Karpas-422 (cell line): ENCODE results near the gene RUNX1. TPM values are rescaled to one million over a fixed set of nuclear protein-coding genes. Genes with fewer than 3 reads are reported as not detected.

Experiments
- DNase-seq: peaks from one replicate; pipeline ENCODE4 v3.0.0-alpha.2; 2015
- H2AFZ ChIP-seq: fragments of 200-600 bp; sonication (generic); 2 replicates; pipeline ENCODE4 v1.6.1; 2014; ENCODE audit warnings: antibody characterized with exemption, low read length, mixed read lengths
- H3K27ac ChIP-seq: fragments of 200-600 bp; sonication (generic); 2 replicates; pipeline ENCODE4 v1.5.1; 2014; ENCODE audit warnings: mild to moderate bottlenecking, low read length, moderate library complexity
- H3K27me3 ChIP-seq: fragments of 200-600 bp; sonication (generic); 2 replicates; pipeline ENCODE4 v1.6.1; 2014; ENCODE audit warnings: low read length, mixed read lengths
- H3K36me3 ChIP-seq: fragments of 200-600 bp; sonication (generic); 2 replicates; pipeline ENCODE4 v1.6.1; 2014; ENCODE audit warnings: low read length, mixed read lengths; ENCODE audit not compliant: insufficient read depth
- H3K4me1 ChIP-seq: fragments of 200-600 bp; sonication (generic); 2 replicates; pipeline ENCODE4 v1.6.1; 2014; ENCODE audit warnings: mild to moderate bottlenecking, low read length, mixed read lengths
- H3K4me2 ChIP-seq: fragments of 200-600 bp; sonication (generic); 2 replicates; pipeline ENCODE4 v1.6.1; 2014; ENCODE audit warnings: low read length, low read depth, mild to moderate bottlenecking; ENCODE audit not compliant: poor library complexity, severe bottlenecking
- H3K4me3 ChIP-seq: fragments of 200-600 bp; sonication (generic); 2 replicates; pipeline ENCODE4 v1.5.1; 2014; ENCODE audit warnings: mild to moderate bottlenecking, antibody characterized with exemption, low read length, mixed read lengths
- H3K79me2 ChIP-seq: fragments of 200-600 bp; sonication (generic); 2 replicates; pipeline ENCODE4 v1.6.1; 2014; ENCODE audit warnings: mild to moderate bottlenecking, low read length, mixed read lengths
- H3K9ac ChIP-seq: fragments of 200-600 bp; sonication (generic); 2 replicates; pipeline ENCODE4 v1.6.0; 2014; ENCODE audit warnings: low read length
- H3K9me2 ChIP-seq: fragments of 200-600 bp; sonication (generic), shearing (Covaris generic); replicated peaks from 2 replicates; pipeline ENCODE4 v1.6.0; 2014; ENCODE audit warnings: mild to moderate bottlenecking, low read length, moderate library complexity; ENCODE audit not compliant: insufficient read depth
- H3K9me3 ChIP-seq: fragments of 300-700, 200-600 bp; sonication (generic); 2 replicates; pipeline ENCODE4 v1.6.1; 2014; ENCODE audit warnings: low read length, mixed read lengths
- H4K20me1 ChIP-seq: fragments of 200-600 bp; sonication (generic); 2 replicates; pipeline ENCODE4 v1.6.1; 2014; ENCODE audit warnings: mild to moderate bottlenecking, antibody characterized with exemption, low read length, low read depth; ENCODE audit not compliant: insufficient read depth
- total RNA-seq: library from RNA; depleted of rRNA; stranded (reverse); fragments of >200 nt; shearing (Covaris generic); gene quantifications from 2 replicates; pipeline ENCODE4 v1.2.3, GENCODE V29; 2014; ENCODE audit warnings: low replicate concordance

Gene RUNX1
- total RNA-seq, 1 experiment from 2014 or later, result 20.5 TPM

GRCh38 chr21:34797921-34798535 is 251.1 kb downstream of the RUNX1 start:
- Histone ChIP-seq H3K9me3 (no peaks in the 10 kb centered on the region), H3K4me3 (no peak overlapping the region), H3K4me1 (no peaks in the 10 kb centered on the region), H3K36me3 (peaks cover 4% of the 10 kb centered on the region; the same call in 1 of the 2 replicates), H3K4me2 (no peak overlapping the region), H4K20me1 (no peaks in the 10 kb centered on the region), H3K9me2 (no peaks in the 10 kb centered on the region), H3K27me3 (no peaks in the 10 kb centered on the region), H2AFZ (no peak overlapping the region), H3K27ac (no peak overlapping the region), H3K9ac (no peak overlapping the region), H3K79me2 (no peaks in the 10 kb centered on the region)
- no peak for DNase-seq

- H3K9me2 ChIP-seq, result no peaks in the 10 kb centered on the region
- H3K4me1 ChIP-seq, result no peaks in the 10 kb centered on the region
- H3K27ac ChIP-seq, result no peak overlapping the region
- no peak for DNase-seq
- H3K36me3 ChIP-seq, result peaks cover 4% of the 10 kb centered on the region; the same call in 1 of the 2 replicates
- H3K9ac ChIP-seq, result no peak overlapping the region
- H3K27me3 ChIP-seq, result no peaks in the 10 kb centered on the region
- H3K4me3 ChIP-seq, result no peak overlapping the region
- H3K79me2 ChIP-seq, result no peaks in the 10 kb centered on the region
- H4K20me1 ChIP-seq, result no peaks in the 10 kb centered on the region
- no peaks in the 10 kb centered on the region for H3K9me3 ChIP-seq
- no peak overlapping the region for H2AFZ ChIP-seq
- H3K4me2 ChIP-seq, result no peak overlapping the region
These were observed 251.9 kb downstream of the RUNX1 start for GRCh38 chr21:34797201-34797525.

GRCh38 chr21:34796518-34797200 is 252.4 kb downstream of the RUNX1 start:
- H3K79me2 ChIP-seq, result no peaks in the 10 kb centered on the region
- no peak overlapping the region for H3K27ac ChIP-seq
- H3K36me3 ChIP-seq, result peaks cover 4% of the 10 kb centered on the region; the same call in 1 of the 2 replicates
- H4K20me1 ChIP-seq, result no peaks in the 10 kb centered on the region
- no peak overlapping the region for H3K4me3 ChIP-seq
- H3K9ac ChIP-seq, result no peak overlapping the region
- H3K4me1 ChIP-seq, result no peaks in the 10 kb centered on the region
- H3K27me3 ChIP-seq, result no peaks in the 10 kb centered on the region
- no peaks in the 10 kb centered on the region for H3K9me2 ChIP-seq
- no peak for DNase-seq
- no peak overlapping the region for H3K4me2 ChIP-seq
- H3K9me3 ChIP-seq, result no peaks in the 10 kb centered on the region
- H2AFZ ChIP-seq, result no peak overlapping the region

- Histone ChIP-seq H3K4me2 (no peak overlapping the region), H3K9me3 (no peaks in the 10 kb centered on the region), H2AFZ (no peak overlapping the region), H3K79me2 (no peaks in the 10 kb centered on the region), H3K9me2 (no peaks in the 10 kb centered on the region), H3K27ac (no peak overlapping the region), H3K4me3 (no peak overlapping the region), H4K20me1 (no peaks in the 10 kb centered on the region), H3K9ac (no peak overlapping the region), H3K4me1 (no peaks in the 10 kb centered on the region), H3K36me3 (peaks cover 4% of the 10 kb centered on the region; the same call in 1 of the 2 replicates), H3K27me3 (no peaks in the 10 kb centered on the region)
- no peak for DNase-seq
These were observed 253.4 kb downstream of the RUNX1 start for GRCh38 chr21:34795548-34796180.

DNA sequence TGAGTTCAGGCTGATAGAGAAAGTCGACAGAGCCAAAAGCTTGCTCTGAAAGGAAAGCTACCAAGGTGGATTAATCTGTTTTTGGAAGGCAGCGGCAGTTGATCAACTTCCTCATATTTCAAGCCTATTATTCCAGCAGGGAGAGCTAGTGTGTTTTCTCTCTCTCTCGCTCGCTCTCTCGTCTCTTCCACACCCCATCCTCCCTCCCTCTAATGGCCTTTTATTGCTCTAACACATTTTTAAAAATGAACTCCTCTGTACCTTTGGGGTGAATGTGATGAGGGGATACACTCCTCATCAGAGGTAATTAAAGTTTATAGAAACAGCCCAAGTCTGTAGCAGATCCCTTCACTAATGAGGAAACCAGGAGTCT is 253.9 kb downstream of the RUNX1 start:
- H3K4me3 ChIP-seq, result no peak overlapping the region
- H2AFZ ChIP-seq, result no peak overlapping the region
- no peak overlapping the region for H3K9ac ChIP-seq
- H3K9me2 ChIP-seq, result no peaks in the 10 kb centered on the region
- H3K9me3 ChIP-seq, result no peaks in the 10 kb centered on the region
- DNase-seq, result no peak
- H3K4me1 ChIP-seq, result no peaks in the 10 kb centered on the region
- peaks cover 4% of the 10 kb centered on the region; the same call in 1 of the 2 replicates for H3K36me3 ChIP-seq
- H3K4me2 ChIP-seq, result no peak overlapping the region
- no peaks in the 10 kb centered on the region for H3K27me3 ChIP-seq
- no peaks in the 10 kb centered on the region for H4K20me1 ChIP-seq
- H3K79me2 ChIP-seq, result no peaks in the 10 kb centered on the region
- no peak overlapping the region for H3K27ac ChIP-seq

GRCh38 chr21:34794686-34795085 is 254.4 kb downstream of the RUNX1 start:
- Histone ChIP-seq H3K79me2 (no peaks in the 10 kb centered on the region), H3K9me3 (no peaks in the 10 kb centered on the region), H4K20me1 (no peaks in the 10 kb centered on the region), H3K27me3 (no peaks in the 10 kb centered on the region), H3K9me2 (no peaks in the 10 kb centered on the region), H3K4me1 (no peaks in the 10 kb centered on the region), H3K36me3 (peaks cover 4% of the 10 kb centered on the region; the same call in 1 of the 2 replicates), H3K4me2 (no peak overlapping the region), H3K27ac (no peak overlapping the region), H2AFZ (no peak overlapping the region), H3K4me3 (no peak overlapping the region), H3K9ac (no peak overlapping the region)
- no peak for DNase-seq

GRCh38 chr21:34793471-34793870 is 255.6 kb downstream of the RUNX1 start:
- Histone ChIP-seq H3K27ac (no peak overlapping the region), H3K4me1 (no peaks in the 10 kb centered on the region), H3K27me3 (no peaks in the 10 kb centered on the region), H4K20me1 (no peaks in the 10 kb centered on the region), H3K4me3 (no peak overlapping the region), H3K4me2 (no peak overlapping the region), H2AFZ (no peak overlapping the region), H3K9me3 (no peaks in the 10 kb centered on the region), H3K79me2 (no peaks in the 10 kb centered on the region), H3K9me2 (no peaks in the 10 kb centered on the region), H3K36me3 (peaks cover 4% of the 10 kb centered on the region; the same call in 1 of the 2 replicates), H3K9ac (no peak overlapping the region)
- no peak for DNase-seq

DNA sequence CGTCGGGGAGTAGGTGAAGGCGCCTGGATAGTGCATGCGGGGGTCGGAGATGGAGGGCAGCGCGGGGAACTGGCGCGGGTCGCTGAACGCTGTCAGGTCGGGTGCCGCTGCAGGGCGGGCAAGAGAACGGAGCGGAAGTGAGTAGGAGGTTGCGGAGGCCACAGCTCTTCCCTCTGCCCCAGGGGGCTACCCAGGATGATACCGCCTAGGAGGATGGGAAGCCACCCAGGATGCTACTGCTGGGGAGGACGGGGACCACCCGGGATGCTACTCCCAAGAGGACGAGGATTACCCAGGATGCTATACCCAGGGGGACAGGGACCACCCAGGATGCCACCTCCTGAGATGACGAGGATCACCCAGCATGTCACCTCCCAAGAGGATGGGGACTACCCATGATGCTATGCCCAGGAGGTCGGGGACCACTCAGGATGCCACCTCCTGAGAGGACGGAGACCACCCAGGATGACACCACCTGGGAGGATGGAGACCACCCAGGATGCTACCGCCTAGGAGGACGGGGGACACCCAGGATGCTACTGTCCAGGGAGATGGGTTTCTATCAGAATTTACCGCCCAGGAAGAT is 256.5 kb downstream of the RUNX1 start:
- no peak overlapping the region for H3K27ac ChIP-seq
- H3K79me2 ChIP-seq, result no peaks in the 10 kb centered on the region
- H3K4me3 ChIP-seq, result no peak overlapping the region
- no peak overlapping the region for H3K9ac ChIP-seq
- DNase-seq, result no peak
- H4K20me1 ChIP-seq, result no peaks in the 10 kb centered on the region
- H3K27me3 ChIP-seq, result no peaks in the 10 kb centered on the region
- no peaks in the 10 kb centered on the region for H3K9me2 ChIP-seq
- H3K4me1 ChIP-seq, result no peaks in the 10 kb centered on the region
- H2AFZ ChIP-seq, result no peak overlapping the region
- no peak overlapping the region for H3K4me2 ChIP-seq
- peaks cover 3% of the 10 kb centered on the region; the same call in 1 of the 2 replicates for H3K36me3 ChIP-seq
- no peaks in the 10 kb centered on the region for H3K9me3 ChIP-seq
